H1 (cell line): ENCODE measurements around the gene NEK11. TPM values are rescaled to one million over a fixed set of nuclear protein-coding genes. Genes with fewer than 3 reads are reported as not detected.

ENCODE experiments used
- CTCF ChIA-PET: fragments of 300-600 bp; sonication (Branson Sonifier 250); formaldehyde crosslinking; loops from one replicate; lab custom pipeline; 2021; ENCODE audit not compliant: partially characterized antibody; lab: Charles Lee
- POLR2A ChIA-PET: fragments of 300-600 bp; sonication (Branson Sonifier 250); formaldehyde crosslinking; loops from one replicate; lab custom pipeline; 2021; ENCODE audit warnings: inconsistent platforms; ENCODE audit not compliant: partially characterized antibody; lab: Charles Lee
- DNase-seq, 2 experiments: peaks; one replicate each; pipeline versions ENCODE4 v3.0.0 to v3.0.0-alpha.2; 2010 to 2022; ENCODE audit warnings: low spot score in 2 of 2, low read depth in 1 of 2, mixed read lengths in 1 of 2
- FAIRE-seq: peaks from 2 replicates; lab custom pipeline; 2011; peaks lifted over from hg19 to GRCh38; lab: Jason Lieb, UNC
- H2AFZ ChIP-seq: 2 replicates; pipeline ENCODE4 v1.8.1; 2012; ENCODE audit warnings: low read length, inconsistent platforms
- H2AK5ac ChIP-seq: 2 replicates; pipeline ENCODE4 v1.6.1; 2013; ENCODE audit warnings: low read depth, low read length
- H2BK120ac ChIP-seq: replicated peaks from 2 replicates; pipeline ENCODE3; 2013; ENCODE audit warnings: low read depth, low read length, inconsistent platforms
- H2BK12ac ChIP-seq: 2 replicates; pipeline ENCODE4 v1.6.1; 2013; ENCODE audit warnings: low read depth, low read length
- H2BK15ac ChIP-seq: 2 replicates; pipeline ENCODE4 v1.6.1; 2013; ENCODE audit warnings: low read length
- H2BK20ac ChIP-seq: 2 replicates; pipeline ENCODE4 v1.6.1; 2013; ENCODE audit warnings: low read length
- H2BK5ac ChIP-seq: 2 replicates; pipeline ENCODE4 v1.6.1; 2013; ENCODE audit warnings: low read depth, low read length
- H3K14ac ChIP-seq: 2 replicates; pipeline ENCODE4 v1.6.1; 2013; ENCODE audit warnings: inconsistent platforms; ENCODE audit not compliant: insufficient read length
- H3K18ac ChIP-seq: 2 replicates; pipeline ENCODE4 v1.6.1; 2013; ENCODE audit warnings: low read length; ENCODE audit errors: extremely low read depth
- H3K23ac ChIP-seq: 2 replicates; pipeline ENCODE4 v1.6.1; 2013; ENCODE audit warnings: inconsistent platforms; ENCODE audit not compliant: insufficient read length
- H3K23me2 ChIP-seq: 2 replicates; pipeline ENCODE4 v1.6.1; 2013; ENCODE audit warnings: low read depth, low read length
- H3K27ac ChIP-seq: 2 replicates; pipeline ENCODE4 v1.6.1; 2011; ENCODE audit warnings: low read depth, low read length, inconsistent platforms
- H3K27me3 ChIP-seq, 4 experiments: replicated peaks in 1 of 4; 1 replicate in 1 of 4; 2 replicates in 3 of 4; pipeline versions ENCODE4 v1.6.1 to v1.8.1; 2011 to 2013; ENCODE audit warnings: low read length in 3 of 4, mild to moderate bottlenecking in 3 of 4, inconsistent platforms in 2 of 4, mixed read lengths in 2 of 4, moderate library complexity in 1 of 4; ENCODE audit not compliant: control insufficient read depth in 3 of 4, insufficient read depth in 3 of 4; ENCODE audit errors: extremely low read depth in 1 of 4
- H3K36me3 ChIP-seq, 4 experiments: 2 replicates each; pipeline versions ENCODE4 v1.6.1 to v1.8.1; 2011 to 2013; ENCODE audit warnings: mild to moderate bottlenecking in 4 of 4, low read length in 3 of 4, moderate library complexity in 2 of 4, control low read depth in 1 of 4, inconsistent platforms in 1 of 4; ENCODE audit not compliant: insufficient read depth in 4 of 4, control insufficient read depth in 2 of 4
- H3K4ac ChIP-seq: replicated peaks from 2 replicates; pipeline ENCODE3; 2013; ENCODE audit warnings: low read length, low read depth, mixed read lengths, inconsistent platforms; ENCODE audit not compliant: insufficient read length
- H3K4me1 ChIP-seq, 4 experiments: replicated peaks in 1 of 4; 1 replicate in 1 of 4; 2 replicates in 3 of 4; pipeline versions ENCODE4 v1.6.1 to v1.8.1; 2011 to 2013; ENCODE audit warnings: low read length in 3 of 4, inconsistent platforms in 2 of 4, mixed read lengths in 1 of 4; ENCODE audit not compliant: insufficient read depth in 4 of 4, control insufficient read depth in 3 of 4
- H3K4me2 ChIP-seq, 2 experiments: 2 replicates each; pipeline versions ENCODE4 v1.6.1 to v1.8.1; 2011 to 2013; ENCODE audit warnings: low read depth in 2 of 2, low read length in 2 of 2, control low read depth in 1 of 2, inconsistent platforms in 1 of 2, mild to moderate bottlenecking in 1 of 2; ENCODE audit not compliant: insufficient read depth in 1 of 2
- H3K4me3 ChIP-seq, 4 experiments: fragments of 200-600, 300-600 bp in 1 of 4; sonication (generic), shearing (Covaris generic), sonication (Bioruptor Twin) in 1 of 4; 2 replicates each; pipeline versions ENCODE4 v1.5.1 to v1.8.1; 2011 to 2016; ENCODE audit warnings: low read length in 4 of 4, low read depth in 3 of 4, control low read depth in 2 of 4, inconsistent platforms in 2 of 4, mild to moderate bottlenecking in 2 of 4, mixed read lengths in 1 of 4, moderate library complexity in 1 of 4; ENCODE audit not compliant: insufficient read depth in 2 of 4; ENCODE audit errors: extremely low read depth in 1 of 4
- H3K56ac ChIP-seq: replicated peaks from 2 replicates; pipeline ENCODE3; 2013; ENCODE audit warnings: low read depth, mild to moderate bottlenecking, mixed read lengths, low read length, inconsistent platforms; ENCODE audit not compliant: insufficient read length
- H3K79me1 ChIP-seq: 2 replicates; pipeline ENCODE4 v1.6.1; 2013; ENCODE audit warnings: low read depth, low read length, control low read depth
- H3K79me2 ChIP-seq, 2 experiments: 2 replicates each; pipeline versions ENCODE4 v1.6.1 to v1.8.1; 2012 to 2013; ENCODE audit warnings: low read length in 2 of 2, mild to moderate bottlenecking in 2 of 2, inconsistent platforms in 1 of 2; ENCODE audit not compliant: insufficient read depth in 2 of 2, control insufficient read depth in 1 of 2
- H3K9ac ChIP-seq, 4 experiments: replicated peaks in 1 of 4; 1 replicate in 1 of 4; 2 replicates in 3 of 4; pipeline versions ENCODE4 v1.6.1 to v1.8.1; 2011 to 2013; ENCODE audit warnings: low read depth in 3 of 4, low read length in 3 of 4, control low read depth in 2 of 4, mild to moderate bottlenecking in 2 of 4, moderate library complexity in 2 of 4, inconsistent platforms in 1 of 4; ENCODE audit errors: extremely low read depth in 1 of 4
- H3K9me3 ChIP-seq, 2 experiments: 2 replicates each; pipeline versions ENCODE4 v1.6.1 to v1.8.1; 2012 to 2013; ENCODE audit warnings: mild to moderate bottlenecking in 2 of 2, moderate library complexity in 2 of 2, control low read depth in 1 of 2, inconsistent platforms in 1 of 2, low read depth in 1 of 2, low read length in 1 of 2, mixed read lengths in 1 of 2; ENCODE audit not compliant: insufficient read depth in 2 of 2
- H4K20me1 ChIP-seq, 2 experiments: replicated peaks in 1 of 2; 2 replicates each; pipeline versions ENCODE3 to v1.8.1; 2011 to 2013; ENCODE audit warnings: inconsistent platforms in 2 of 2, low read length in 2 of 2, mild to moderate bottlenecking in 1 of 2; ENCODE audit not compliant: insufficient read depth in 2 of 2, control insufficient read depth in 1 of 2
- H4K5ac ChIP-seq: 2 replicates; pipeline ENCODE4 v1.6.1; 2013; ENCODE audit warnings: low read length, low read depth, mixed read lengths, inconsistent platforms; ENCODE audit not compliant: insufficient read length
- H4K8ac ChIP-seq: 2 replicates; pipeline ENCODE4 v1.8.0; 2013; ENCODE audit warnings: mild to moderate bottlenecking, moderate library complexity, low read length, inconsistent platforms; ENCODE audit not compliant: insufficient read depth; ENCODE audit errors: extremely low read depth
- H4K91ac ChIP-seq: replicated peaks from 2 replicates; pipeline ENCODE3; 2013; ENCODE audit warnings: low read length, mixed read lengths, inconsistent platforms; ENCODE audit not compliant: insufficient read length
- ATF2 ChIP-seq: IDR thresholded peaks from 2 replicates; pipeline ENCODE4 v1.6.1; 2012; ENCODE audit warnings: low read length, inconsistent platforms
- CREB1 ChIP-seq: IDR thresholded peaks from 2 replicates; pipeline ENCODE4 v1.6.1; 2012; ENCODE audit warnings: inconsistent platforms
- POLR2AphosphoS5 ChIP-seq: IDR thresholded peaks from 2 replicates; pipeline ENCODE4 v1.6.1; 2011; ENCODE audit warnings: low read depth, low read length
- SP4 ChIP-seq: IDR thresholded peaks from 2 replicates; pipeline ENCODE4 v1.6.1; 2012; ENCODE audit warnings: low read length, inconsistent platforms
- YY1 ChIP-seq: IDR thresholded peaks from 2 replicates; pipeline ENCODE4 v1.6.1; 2011; ENCODE audit warnings: low read depth, mild to moderate bottlenecking, low read length
- WGBS, 2 experiments: shearing (Covaris generic) in 1 of 2; methylation state at CpG; one replicate each; pipeline versions ENCODE4 v1.1.6 to v1.1.7; 2013 to 2015; ENCODE audit warnings: low lambda C conversion rate in 2 of 2, mixed read lengths in 2 of 2, inconsistent platforms in 1 of 2, low coverage in 1 of 2, missing lambda C conversion rate in 1 of 2; ENCODE audit not compliant: insufficient replicate concordance in 2 of 2, insufficient coverage in 1 of 2, insufficient read length in 1 of 2; ENCODE audit errors: extremely low coverage in 1 of 2, missing lambda C conversion rate in 1 of 2; 5-methylcytosine and 5-hydroxymethylcytosine counted together
- polyA plus RNA-seq, 7 experiments: library from polyadenylated mRNA; depleted of rRNA in 3 of 7; stranded (reverse) in 5 of 7; unstranded in 2 of 7; fragments of >200 nt in 5 of 7; fragments of 200-250 nt in 2 of 7; gene quantifications; 1 replicate in 5 of 7; 2 replicates in 1 of 7; 4 replicates in 1 of 7; pipeline versions ENCODE4 v1.2.1 to v1.2.3, GENCODE V29; 2011 to 2013; ENCODE audit warnings: missing spikeins in 2 of 7, mixed read lengths in 2 of 7
- total RNA-seq: library from RNA; stranded (reverse); fragmentation: NEBNext Ultra II Directional; extraction: Animal tissue kit (Norgen Biotek cat#: 25700); gene quantifications from 2 replicates; pipeline ENCODE4 v1.2.1, GENCODE V29; 2021

NEK11 gene
- total and polyA plus RNA-seq, 2 of the 8 experiments (the other 6 are each of a cell fraction or from before 2014, with no cell fraction given) = 0.60 TPM; not detected in 1

- Histone ChIP-seq H4K5ac (no peak overlapping the region), H3K27ac (no peak overlapping the region), H4K8ac (no peak overlapping the region), H3K4ac (no peak overlapping the region), H2BK20ac (no peak overlapping the region), H3K56ac (no peak overlapping the region), H3K79me1 (no peaks in the 10 kb centered on the region), H3K4me1 (no peaks in the 10 kb centered on the region), H3K79me2 (no peaks in the 10 kb centered on the region), H3K18ac (no peak overlapping the region), H3K4me3 (no peak overlapping the region), H3K23ac (no peak overlapping the region), H4K91ac (no peak overlapping the region), H2BK120ac (no peak overlapping the region), H2BK12ac (no peak overlapping the region), H2AK5ac (no peak overlapping the region), H3K27me3 (no peaks in the 10 kb centered on the region), H3K9ac (no peak overlapping the region), H3K23me2 (no peaks in the 10 kb centered on the region), H3K4me2 (no peak overlapping the region), H2BK5ac (no peak overlapping the region), H2AFZ (no peak overlapping the region), H4K20me1 (peaks cover 0 to 2% of the 10 kb centered on the region in 2 experiments), H3K9me3 (no peaks in the 10 kb centered on the region), H3K36me3 (peaks cover 3 to 42% (median 12%) of the 10 kb centered on the region in 4 experiments; a peak in 6 of 8 replicates), H2BK15ac (no peak overlapping the region), H3K14ac (no peak overlapping the region)
- FAIRE-seq = no peak
- TF ChIP-seq POLR2AphosphoS5 = no peak
- no peak for TF ChIP-seq YY1
- TF ChIP-seq CREB1 = no peak
- no peak for TF ChIP-seq ATF2
- no peak for TF ChIP-seq SP4
- 93% methylated on average over 7 of the region's 7 CpGs; no CpG with 5 or more reads in 1 of the 2 experiments for WGBS, 2 experiments
- ChIA-PET POLR2A (no interaction called here), CTCF (no interaction called here)
- DNase-seq = no peak
Measured at GRCh38 chr3:130997289-130997688, 29.4 kb upstream of the NEK11 start.
